MM.1S (cell line): ENCODE measurements around the gene CHURC1.

Experiments used
- EZH2 ChIP-seq: fragments of 300-600 bp; sonication (generic); optimal IDR thresholded peaks from 2 replicates; pipeline ENCODE3; 2017; ENCODE audit warnings: low read depth, mild to moderate bottlenecking, antibody characterized with exemption, low read length, mixed read lengths
- EZH2phosphoT487 ChIP-seq: fragments of 300-600 bp; sonication (generic); IDR thresholded peaks from 2 replicates; pipeline ENCODE4 v1.6.1; 2018; ENCODE audit warnings: antibody characterized with exemption, low read length
- TF ChIP-seq, protein P1 (sequence below): fragments of 300-600 bp; sonication (generic); IDR thresholded peaks from 2 replicates; pipeline ENCODE4 v1.5.1; 2016; ENCODE audit warnings: antibody characterized with exemption, low read length, mixed read lengths

DNA sequence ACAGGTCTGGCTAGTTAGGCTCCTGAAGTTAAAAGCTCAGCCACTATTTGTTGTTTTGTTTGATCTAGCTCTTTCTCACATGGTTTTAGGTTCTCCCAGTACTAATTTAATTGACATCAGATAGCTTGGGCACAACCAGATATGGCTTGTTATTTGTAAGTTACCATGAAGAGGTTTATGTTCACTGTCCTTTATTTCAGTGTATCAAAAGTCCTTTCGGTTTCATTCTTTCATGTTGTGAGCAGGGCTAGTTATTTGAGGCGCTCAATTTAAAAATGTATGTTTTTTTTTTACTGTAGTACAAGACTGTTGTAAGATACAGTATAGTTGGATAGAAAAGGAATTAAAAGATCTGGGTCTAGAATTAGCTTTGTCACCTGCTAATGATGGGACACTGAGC, 21.3 kb downstream of the CHURC1 start:
- TF ChIP-seq EZH2: no peak
- TF ChIP-seq, protein P1, sequence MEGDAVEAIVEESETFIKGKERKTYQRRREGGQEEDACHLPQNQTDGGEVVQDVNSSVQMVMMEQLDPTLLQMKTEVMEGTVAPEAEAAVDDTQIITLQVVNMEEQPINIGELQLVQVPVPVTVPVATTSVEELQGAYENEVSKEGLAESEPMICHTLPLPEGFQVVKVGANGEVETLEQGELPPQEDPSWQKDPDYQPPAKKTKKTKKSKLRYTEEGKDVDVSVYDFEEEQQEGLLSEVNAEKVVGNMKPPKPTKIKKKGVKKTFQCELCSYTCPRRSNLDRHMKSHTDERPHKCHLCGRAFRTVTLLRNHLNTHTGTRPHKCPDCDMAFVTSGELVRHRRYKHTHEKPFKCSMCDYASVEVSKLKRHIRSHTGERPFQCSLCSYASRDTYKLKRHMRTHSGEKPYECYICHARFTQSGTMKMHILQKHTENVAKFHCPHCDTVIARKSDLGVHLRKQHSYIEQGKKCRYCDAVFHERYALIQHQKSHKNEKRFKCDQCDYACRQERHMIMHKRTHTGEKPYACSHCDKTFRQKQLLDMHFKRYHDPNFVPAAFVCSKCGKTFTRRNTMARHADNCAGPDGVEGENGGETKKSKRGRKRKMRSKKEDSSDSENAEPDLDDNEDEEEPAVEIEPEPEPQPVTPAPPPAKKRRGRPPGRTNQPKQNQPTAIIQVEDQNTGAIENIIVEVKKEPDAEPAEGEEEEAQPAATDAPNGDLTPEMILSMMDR: no peak
- TF ChIP-seq EZH2phosphoT487: no peak
